Fibroblast of lung (primary cell): ENCODE data around the gene RFNG.

Source experiments
- CTCF ChIP-seq, 2 donors: IDR thresholded peaks in 1 of 2; conservative IDR thresholded peaks in 1 of 2; 1 replicate in 1 of 2; 2 replicates in 1 of 2; pipeline ENCODE4 v1.5.1; 2011 to 2012; ENCODE audit warnings: low read length in 2 of 2, control low read depth in 1 of 2, inconsistent platforms in 1 of 2, low read depth in 1 of 2, mild to moderate bottlenecking in 1 of 2
- EZH2 ChIP-seq: IDR thresholded peaks from 2 replicates; pipeline ENCODE4 v1.5.1; 2012; ENCODE audit warnings: low read length, control low read depth, mild to moderate bottlenecking; ENCODE audit errors: missing control alignments

DNA sequence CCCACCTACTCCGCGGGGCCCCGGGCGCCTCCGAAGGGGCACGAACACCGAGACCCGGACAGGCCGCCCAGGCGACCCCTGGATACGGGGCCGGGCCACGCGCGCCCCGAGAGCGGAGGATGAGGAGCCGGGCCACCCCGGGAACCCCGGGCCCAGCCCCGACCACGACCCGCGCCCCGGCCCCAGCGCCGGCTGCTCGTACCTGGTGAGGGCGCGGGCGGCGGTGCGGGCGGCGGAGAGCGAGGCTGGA, 46.2 kb upstream of the RFNG start:
- no peak for TF ChIP-seq CTCF (conservative IDR thresholded peaks at IDR 0.05 in 1 of 2, IDR thresholded peaks at IDR 0.05 in 1 of 2; ENCODE audit: low read depth in 1 of 2, low read length in 2 of 2)
- no peak for TF ChIP-seq EZH2
